Urothelium cell line (cell line): ENCODE measurements around the gene JAM3.
"Not testable (repeated sequence)": the region's sequence is repeated elsewhere in the genome, so short reads cannot be mapped to it uniquely, and the experiment has no call there.

ENCODE experiments used
- DNase-seq: peaks from one replicate; pipeline ENCODE4 v3.0.0; 2011; ENCODE audit warnings: low spot score, mixed read lengths
- FAIRE-seq: peaks from 2 replicates; lab custom pipeline; 2011; peaks lifted over from hg19 to GRCh38; lab: Jason Lieb, UNC

Gene JAM3

DNA sequence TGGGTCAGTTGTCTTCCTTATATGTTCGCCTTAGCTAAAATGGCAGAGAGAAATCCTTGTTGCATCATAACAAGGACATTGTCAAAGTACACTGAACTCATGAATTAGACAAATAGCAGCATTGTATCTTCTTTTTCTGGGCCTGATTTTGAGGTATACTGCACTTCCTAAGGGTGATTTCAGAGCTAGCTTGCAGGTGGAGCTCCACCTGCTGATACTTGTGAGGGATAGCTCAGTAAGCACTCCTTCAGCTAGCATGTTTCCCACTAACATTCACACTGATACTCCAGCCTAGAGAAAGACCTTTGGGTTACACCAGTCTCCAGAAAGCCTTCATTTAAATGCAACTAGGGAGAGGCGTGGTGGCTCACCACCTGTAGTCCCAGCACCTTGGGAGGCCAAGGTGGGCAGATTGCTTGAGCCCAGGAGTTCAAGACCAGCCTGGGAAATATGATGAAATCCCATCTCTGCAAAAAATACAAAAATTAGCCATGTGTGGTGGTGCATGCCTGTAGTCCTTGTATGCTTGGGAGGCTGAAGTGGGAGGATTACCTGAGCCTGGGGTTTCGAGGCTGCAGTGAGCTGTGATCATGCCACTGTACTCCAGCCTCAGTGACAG is 29.8 kb downstream of the JAM3 start:
- DNase-seq: no peak
- FAIRE-seq: no peak

DNA sequence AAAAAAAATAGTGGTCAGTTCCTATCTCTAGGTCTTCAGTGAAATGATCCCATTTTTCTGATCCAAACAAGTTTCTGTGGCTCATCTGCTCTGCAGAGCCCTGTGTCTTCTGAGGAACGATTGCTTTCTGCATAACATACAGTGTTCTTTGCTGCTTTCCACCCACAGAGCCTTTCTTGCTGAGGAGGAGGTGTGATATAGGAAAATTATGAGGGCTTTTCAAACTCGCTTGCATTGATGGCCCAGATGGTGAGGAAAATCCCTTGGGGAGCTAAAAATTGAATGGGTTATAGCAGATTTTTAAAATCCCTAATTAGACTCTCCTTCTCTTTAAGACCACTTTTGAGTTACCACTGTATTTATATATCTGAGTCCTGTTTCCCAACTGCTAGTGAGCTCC is 31.3 kb downstream of the JAM3 start:
- DNase-seq: no peak
- no peak for FAIRE-seq

DNA sequence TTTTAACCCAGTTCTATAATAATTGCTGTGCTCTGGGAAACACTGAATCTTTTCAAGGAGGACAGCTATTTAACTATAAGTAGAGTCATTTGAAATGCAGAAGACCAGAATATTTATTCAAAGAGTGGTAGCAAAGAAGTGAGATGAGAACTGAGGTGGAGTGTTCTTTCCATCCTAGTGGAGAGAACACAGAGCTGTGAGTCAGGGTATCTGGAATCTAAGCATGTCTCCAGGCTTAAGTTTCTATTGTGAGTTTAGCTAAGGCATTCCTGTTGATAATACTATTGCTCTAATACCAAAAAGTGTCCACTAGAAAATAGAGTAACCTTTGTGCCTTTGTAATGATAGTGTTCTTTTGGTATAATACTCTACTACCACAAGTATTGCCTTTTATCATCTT is 32.4 kb downstream of the JAM3 start:
- FAIRE-seq: no peak

DNA sequence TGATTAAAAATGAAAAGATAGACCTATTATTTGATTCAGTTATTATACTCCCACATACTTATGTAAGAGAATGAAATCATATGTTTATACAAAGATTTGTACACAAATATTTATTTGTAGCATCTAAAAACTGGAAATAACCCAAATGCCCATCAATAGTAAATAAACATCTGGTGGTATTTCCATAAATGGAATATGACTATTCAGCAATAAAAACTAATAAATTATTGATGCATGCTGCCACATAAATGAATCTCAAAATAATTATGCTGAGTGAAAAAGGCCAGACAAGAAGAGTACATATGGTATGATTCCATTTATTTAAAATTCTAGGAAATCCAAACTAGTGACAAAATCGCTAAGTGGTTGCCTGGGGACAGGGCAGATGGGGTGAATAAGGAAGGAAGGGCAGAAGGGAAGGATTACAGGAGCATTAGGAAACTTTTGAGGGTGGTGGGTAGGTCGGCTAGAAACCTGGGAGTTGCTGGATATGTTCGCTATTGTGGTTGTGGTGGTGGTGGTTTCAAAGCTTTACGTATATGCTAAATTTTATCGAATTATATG is 41.5 kb downstream of the JAM3 start:
- DNase-seq (no peak), FAIRE-seq (no peak)

More for the DNA sequence above, 32.4 kb downstream of the JAM3 start:
- no peak for DNase-seq

DNA sequence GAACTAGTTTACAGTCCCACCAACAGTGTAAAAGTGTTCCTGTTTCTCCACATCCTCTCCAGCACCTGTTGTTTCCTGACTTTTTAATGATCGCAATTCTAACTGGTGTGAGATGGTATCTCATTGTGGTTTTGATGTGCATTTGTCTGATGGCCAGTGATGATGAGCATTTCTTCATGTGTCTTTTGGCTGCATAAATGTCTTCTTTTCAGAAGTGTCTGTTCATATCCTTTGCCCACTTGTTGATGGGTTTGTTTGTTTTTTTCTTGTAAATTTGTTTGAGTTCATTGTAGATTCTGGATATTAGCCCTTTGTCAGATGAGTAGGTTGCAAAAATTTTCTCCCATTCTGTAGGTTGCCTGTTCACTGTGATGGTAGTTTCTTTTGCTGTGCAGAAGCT is 44.9 kb downstream of the JAM3 start:
- DNase-seq, FAIRE-seq: not testable (repeated sequence)

DNA sequence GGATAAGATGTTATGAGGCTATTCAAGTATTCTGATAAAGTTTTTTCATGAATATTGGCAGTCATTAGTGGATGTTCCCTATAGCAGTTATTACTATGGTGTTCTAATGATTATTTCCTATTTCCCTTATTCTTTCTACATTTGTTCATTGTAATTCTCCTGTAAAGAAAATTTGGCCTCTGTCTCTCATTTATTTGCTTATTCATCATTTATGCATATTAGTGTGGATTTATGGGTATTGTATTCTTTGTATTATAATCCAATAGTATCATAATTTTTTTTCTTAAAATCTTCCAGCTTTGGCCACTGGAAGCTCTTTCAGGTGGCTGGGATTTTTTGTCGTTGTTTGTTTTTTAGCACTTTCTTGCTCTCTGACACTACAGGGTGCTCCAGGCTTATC is 47.3 kb downstream of the JAM3 start:
- FAIRE-seq (no peak), DNase-seq (no peak)

DNA sequence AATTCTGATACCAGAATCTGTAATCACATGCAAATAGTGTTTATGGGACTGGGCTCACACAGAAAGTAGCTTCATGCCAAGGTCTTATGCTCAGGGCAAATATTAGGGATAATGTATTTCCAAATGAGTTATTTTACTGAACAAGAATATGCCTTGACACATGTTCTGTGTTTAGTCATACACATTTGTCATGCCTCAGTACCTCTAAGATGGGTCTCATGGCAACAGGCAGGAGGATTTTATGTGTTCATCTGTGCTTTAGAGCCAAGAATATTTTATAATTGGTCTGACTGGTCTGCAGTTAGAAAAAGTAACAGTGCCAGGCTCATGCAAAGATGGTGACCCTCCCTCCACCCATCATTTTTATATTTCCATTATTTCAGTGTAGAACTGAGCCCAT is 49.1 kb downstream of the JAM3 start:
- DNase-seq (no peak), FAIRE-seq (no peak)

DNA sequence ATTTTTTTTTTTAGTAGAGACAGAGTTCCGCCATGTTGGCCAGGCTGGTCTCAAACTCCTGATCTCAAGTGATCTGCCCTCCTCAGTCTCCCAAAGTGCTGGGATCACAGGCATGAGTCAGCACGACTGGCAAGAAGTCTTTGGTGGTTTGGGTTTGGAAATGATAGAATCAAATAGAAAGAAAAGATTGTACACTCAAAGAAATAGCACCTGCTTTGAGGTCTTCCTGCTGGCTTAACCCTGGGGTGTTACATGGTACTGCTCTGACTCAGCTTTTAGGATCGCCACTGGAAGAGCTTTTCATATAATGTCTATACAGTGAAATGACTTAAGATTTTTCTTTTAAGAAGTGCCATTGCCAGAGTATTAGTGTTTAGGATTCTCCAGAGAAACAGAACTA is 50.2 kb downstream of the JAM3 start:
- FAIRE-seq: no peak
- DNase-seq: no peak

DNA sequence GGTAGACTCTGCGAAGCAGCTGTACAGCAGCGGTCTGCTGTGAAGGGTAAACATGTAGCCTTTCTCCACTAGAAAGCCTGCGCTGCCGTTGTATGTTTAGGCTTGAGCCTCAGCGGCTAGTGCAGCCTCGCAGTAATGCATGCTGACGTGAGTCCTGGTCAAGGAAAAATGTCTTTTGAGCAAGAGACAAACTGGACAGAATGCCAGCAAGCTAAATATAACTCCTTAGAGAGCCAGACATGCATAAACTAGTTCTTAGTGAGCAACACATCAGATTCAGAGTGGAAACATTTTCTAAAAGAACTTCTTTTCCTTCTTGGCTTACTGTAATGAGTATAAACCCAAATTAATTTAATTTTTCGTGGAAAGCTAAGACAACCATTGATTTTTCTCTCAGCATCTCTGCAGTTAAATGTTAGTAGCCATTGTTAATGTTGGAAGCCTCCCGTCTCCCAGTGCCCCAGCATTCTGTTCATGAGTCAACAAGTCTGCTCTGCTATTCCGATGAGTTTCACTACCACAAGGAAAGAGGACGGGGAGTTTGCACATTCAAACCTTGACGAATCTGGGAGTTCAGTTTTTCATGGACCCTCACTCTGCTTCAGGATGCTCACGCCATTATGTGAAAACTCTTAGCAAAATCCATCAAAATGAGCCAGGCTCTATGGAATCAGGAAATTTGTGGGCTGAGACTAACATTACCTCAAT is 51.4 kb downstream of the JAM3 start:
- DNase-seq (no peak), FAIRE-seq (no peak)

DNA sequence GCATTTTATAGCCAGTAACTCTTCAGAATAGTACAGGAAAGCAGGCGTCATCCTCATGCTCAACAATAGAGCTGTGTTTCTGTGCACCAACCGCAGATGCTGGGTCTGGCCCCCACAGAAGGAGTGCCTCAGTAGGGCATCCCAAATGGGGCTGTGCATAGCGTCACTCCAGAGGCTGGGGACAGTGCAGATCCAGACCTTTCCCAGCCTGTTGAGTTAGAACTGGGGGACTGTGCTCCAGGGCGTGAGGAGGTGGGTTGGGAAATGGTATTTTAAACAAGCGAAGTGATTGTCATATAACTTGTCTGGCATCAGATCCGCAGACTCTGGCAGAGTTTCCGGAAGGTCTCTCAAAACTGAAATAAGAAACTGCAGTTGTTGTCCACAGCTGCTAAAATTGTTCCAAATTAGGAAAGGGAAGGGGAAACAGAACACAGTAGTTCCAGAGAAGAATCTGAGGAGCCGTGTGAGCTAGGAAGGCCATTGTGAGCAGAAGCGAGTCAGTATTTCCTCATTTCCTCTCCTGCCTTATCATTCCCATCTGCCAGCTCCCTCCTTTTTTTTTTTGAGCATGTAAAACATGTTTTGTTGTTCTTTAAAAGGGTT is 52.2 kb downstream of the JAM3 start:
- DNase-seq: no peak
- FAIRE-seq: no peak

DNA sequence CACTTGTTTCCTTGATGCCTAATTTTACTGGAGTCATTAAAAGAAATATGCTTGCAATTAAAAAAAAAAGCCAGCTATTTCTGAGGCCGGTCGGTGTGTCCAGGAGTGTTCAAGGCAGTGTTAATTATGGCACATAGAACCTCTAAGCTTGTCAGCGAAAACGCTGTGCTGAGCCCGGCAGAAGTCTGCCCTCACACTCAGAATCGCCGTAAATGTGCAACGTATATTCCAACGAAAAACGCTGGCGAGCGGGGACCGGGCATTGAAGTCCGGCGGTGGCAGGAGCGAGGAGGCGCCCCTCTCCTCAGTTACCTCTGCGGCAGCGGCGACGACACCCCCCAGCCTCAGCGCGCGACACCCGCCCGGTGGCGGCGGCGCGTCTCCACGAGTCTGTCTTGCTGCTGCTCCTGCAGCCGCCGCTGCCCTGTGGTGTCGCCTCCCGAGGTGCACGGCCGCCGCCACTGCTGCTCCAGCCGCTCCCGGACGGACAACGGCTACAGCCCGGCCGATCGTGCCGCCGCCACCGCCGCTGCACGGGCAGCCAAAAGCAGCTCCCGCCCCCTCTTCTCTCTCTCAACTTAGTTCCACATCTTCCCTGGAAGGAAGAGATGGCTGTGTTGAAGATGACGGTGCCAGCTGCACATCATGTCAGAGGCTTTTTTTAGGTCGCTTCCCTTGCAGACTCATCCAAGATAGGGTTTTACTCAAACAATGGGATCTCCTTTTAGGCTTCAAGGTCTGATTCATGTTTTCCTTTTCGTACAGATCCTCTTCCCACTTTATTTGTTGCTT is 56.0 kb downstream of the JAM3 start:
- FAIRE-seq: no peak

DNA sequence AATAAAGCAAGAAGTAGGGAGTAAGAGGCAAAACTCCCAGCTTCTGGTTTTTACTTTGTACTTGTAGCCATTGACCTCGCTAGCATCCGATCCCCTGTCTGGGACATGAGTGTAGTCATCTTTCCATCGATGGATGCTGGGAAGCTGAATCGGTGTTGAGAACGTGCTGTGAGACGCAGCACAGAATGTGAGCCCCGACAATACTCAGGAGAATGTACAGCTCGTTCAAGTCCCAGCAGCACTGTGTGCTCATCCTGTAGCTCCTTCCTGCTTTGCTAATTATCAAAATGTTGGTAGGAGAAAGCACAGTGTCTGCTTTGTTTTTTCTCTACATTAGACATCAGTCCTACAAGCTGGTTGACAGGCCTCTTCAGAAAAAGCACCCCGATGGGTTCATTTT is 56.6 kb downstream of the JAM3 start:
- FAIRE-seq (no peak), DNase-seq (no peak)

More for the DNA sequence above, 56.0 kb downstream of the JAM3 start:
- DNase-seq: no peak

DNA sequence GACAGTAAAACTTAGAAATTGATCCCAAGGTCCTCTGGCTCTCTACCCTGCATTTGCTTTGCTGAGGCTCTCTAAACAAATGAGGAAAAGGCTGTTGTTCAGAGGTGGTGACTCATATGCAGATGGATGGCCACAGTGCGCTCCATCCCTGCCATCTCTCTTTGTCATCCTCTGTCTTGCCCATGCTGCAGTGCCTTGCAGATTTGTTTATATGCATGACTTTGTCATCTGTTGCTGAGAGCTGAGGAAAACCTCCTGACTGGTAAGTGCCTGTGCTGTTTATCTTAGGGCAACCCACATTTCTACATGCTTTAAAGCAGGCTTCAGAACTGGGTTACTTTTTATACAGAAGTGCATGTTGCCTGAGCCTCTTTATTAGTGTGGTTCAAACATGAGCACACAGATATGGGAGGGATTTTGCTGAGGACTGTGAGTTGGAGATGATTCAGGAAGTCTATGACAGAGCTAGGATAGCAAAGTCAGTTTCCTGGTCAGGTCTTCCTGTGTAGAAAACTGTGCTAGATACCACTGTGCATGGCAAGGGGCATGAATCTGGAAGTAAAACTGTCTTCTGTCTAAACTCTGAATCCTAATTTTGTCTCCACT is 57.4 kb downstream of the JAM3 start:
- DNase-seq (no peak), FAIRE-seq (no peak)

DNA sequence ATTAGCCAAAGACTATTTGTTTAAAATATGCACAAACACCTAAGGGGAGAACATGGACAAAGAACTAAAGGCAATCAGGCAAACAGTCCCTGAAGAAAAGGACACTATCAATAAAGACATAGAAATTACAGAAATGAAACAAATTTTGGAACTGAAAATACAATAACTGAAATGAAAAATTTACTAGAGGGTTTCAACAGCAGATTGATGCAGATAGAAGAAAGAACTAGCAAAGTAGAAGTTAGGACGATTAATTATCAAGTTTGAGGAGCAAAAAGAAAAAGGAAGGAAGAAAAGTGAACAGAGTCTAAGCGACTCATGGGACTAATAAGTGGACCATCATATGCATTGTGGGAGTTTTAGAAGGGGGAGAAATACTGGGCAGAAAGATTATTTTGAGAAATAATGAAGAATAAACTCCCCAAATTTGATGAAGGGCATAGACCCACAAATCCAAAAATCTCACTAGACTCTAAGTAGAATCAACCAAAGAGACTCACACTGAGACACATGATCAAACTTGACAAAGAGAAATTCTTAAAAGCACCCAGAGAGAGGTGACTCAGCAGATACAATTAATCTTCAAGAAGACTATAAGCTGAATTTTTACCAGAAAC is 62.9 kb downstream of the JAM3 start:
- no peak for DNase-seq
- no peak for FAIRE-seq

DNA sequence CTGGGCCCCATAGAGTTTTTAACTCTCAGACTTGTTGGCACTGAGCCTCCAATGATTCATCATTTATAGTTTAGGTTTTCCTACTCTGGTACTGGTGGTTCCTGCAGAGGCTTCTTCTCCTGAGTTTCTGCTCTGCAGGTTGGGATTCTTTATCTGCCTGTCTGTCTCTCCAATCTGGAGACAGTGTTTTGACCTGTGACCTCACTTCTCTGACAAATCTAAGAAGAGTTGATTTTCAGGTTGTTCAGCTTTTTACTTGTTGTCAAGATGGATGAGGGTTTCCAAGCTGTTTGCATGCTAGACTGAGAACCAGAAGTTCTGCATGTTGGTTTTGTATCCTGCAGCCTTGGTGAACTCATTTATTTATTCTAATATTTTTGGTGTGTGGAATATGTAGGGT is 63.9 kb downstream of the JAM3 start:
- DNase-seq (no peak), FAIRE-seq (no peak)

DNA sequence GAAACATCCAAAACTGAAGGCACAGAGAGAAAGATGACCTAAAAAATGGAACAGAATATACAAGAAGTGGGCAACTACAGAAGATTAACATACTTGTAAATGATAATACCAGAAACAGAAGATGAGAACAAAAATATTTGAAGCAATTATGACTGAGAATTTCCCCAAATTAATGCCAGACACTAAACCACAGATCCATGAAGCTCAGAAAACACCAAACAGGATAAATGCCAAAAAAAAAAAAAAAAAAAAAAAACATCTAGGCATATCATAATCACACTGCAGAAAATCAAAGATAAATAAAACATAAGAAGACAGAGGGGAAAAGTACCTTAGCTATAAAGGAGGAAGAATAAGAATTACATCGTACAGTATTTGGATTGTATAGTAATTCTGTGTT is 65.3 kb downstream of the JAM3 start:
- no peak for FAIRE-seq
- DNase-seq: no peak

DNA sequence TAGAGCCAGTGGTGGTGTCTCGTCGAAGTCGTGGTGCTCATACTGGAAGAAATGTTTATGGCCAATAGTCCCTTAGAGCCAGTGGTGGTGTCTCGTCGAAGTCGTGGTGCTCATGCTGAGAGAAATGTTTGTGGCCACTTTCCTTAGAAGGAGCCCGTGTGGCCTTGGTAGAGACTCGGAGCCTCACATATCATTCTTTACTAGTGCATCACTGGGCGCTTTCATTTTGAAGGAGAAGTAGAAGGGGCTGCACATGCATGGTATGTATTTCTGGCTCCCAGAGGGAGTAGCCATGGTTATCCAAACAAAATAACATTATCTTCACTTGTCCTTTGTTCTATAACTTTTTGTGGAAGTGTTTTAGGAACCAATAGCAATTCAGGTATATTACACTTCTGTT is 69.5 kb downstream of the JAM3 start:
- FAIRE-seq (no peak), DNase-seq (no peak)

DNA sequence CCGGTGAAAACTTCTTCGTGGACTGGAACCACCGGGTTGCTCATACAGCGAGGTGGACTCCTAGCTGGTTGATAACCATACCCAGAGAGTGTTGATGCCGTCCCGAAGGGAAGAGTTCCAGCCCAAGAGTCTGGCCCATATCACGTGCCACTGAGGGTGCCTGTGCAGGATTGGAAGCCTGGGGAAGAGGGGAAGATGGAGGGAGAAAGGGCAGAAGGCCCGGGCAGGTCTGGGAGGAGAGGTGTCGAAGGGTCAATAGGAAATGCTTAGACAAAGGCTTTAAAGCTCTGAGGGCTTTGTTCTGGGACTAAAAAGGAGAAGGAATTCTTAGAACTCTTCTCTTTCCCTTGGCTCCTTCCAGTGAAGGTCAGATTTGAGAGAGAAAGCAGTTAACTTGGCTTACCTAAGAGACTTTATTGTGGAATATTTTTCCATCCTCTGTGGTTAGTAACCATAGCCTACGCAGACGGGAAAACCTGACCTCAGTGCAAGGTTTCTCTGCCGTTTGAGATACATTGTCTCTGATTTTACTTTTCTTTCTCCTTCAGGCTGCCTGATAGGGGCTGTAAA is 70.5 kb downstream of the JAM3 start:
- DNase-seq: no peak
- no peak for FAIRE-seq

DNA sequence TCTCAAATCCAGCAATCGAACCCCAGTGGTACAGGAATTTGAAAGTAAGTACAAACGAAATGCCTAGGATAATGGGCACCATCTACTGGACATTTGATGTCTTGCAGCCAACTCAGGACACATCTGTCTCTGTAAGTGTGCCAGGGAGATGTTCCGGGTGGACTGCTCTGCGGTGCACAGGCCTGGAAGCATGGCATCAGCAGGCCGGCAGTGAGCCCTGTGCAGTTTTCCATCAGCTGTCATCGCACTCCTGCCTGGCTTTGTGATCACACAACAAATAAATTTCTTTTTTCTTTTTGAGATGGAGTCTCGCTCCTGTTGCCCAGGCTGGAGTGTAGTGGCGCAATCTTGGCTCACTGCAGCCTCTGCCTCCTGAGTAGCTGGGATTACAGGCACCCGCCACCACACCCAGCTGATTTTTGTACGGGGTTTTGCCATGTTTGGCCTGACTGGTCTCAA is 71.0 kb downstream of the JAM3 start:
- FAIRE-seq (peak; percentile 46), DNase-seq (peak; percentile 49)

DNA sequence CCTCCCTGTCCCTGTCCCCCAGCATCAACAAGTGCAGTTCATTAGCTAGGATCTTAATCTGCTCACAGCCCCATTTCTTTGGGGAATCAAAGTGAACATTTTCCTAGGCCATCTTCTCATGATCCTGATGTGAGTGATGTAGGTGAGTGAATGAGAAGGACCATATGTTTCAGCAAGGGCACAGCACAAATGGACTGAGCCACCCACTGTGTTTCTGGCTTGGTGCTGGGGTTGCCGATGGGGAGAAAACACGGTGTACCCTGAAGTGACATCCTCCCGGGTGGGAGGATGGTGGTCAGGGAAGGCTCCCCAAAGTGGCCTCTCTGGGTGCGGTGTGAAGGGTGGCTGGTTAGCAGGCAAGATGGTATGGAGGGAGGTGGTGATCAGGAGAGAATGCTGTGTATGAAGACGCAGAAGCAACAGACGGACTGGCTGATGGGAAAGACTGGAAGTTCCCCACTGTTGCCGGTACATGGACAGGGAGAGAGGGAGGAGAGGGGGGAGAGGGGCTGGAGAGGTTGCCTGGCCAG is 72.2 kb downstream of the JAM3 start:
- no peak for DNase-seq
- FAIRE-seq: no peak
